UCSD-AML1 (cell line): Measurements from ENCODE around the gene SSTR5.

Source experiments
- DNase-seq: peaks from one replicate; lab custom pipeline; 2025; ENCODE audit not compliant: unreplicated experiment; lab: John Stamatoyannopoulos, UW

The SSTR5 gene

GRCh38 chr16:1102333-1102700 is 29.8 kb downstream of the SSTR5 start:
- no peak for DNase-seq

- peak; percentile 50 for DNase-seq
These were observed 30.5 kb downstream of the SSTR5 start for GRCh38 chr16:1102921-1103635.

DNA sequence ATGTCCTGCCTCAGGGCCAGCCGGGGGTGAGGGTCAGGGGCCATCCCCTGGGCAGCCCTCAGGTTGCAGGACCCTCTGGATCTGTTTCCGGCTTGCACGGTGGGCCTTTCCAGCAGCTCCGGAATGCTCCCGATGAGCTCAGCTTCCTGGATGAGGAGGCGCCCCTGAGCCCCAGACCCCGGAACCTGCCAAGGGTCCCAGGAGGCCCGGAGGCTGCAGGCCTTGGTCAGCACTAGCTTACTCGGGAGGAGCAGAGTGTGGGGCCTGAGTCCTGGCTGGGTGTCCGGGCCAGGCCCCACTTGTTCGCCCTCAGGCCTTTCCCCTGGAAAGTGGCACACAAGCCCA is 31.1 kb downstream of the SSTR5 start:
- no peak for DNase-seq

GRCh38 chr16:1105888-1106620 is 33.5 kb downstream of the SSTR5 start:
- peak; percentile 65 for DNase-seq

DNA sequence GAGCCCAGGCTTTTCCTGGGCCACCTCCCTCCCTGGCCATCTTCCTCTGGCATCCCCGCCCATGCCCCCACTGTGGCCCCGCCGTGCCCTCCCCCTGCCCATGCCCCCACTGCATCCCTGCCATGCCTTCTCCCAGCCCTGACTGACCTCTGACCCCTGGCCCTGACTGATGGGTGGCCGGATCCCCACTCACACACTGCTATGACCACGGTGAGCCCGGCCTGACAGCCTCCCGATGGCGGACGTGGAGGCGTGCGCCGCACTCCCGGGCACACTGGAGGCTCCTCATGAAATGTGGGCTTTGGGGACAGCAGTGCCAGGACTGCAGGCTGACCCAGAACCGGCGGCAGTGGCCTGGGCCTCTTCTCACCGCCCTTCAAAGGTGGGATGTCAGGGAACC is 34.1 kb downstream of the SSTR5 start:
- no peak for DNase-seq

- DNase-seq, result no peak
These were observed 34.6 kb downstream of the SSTR5 start for GRCh38 chr16:1107141-1107540.

GRCh38 chr16:1107731-1108130 is 35.2 kb downstream of the SSTR5 start:
- no peak for DNase-seq

DNA sequence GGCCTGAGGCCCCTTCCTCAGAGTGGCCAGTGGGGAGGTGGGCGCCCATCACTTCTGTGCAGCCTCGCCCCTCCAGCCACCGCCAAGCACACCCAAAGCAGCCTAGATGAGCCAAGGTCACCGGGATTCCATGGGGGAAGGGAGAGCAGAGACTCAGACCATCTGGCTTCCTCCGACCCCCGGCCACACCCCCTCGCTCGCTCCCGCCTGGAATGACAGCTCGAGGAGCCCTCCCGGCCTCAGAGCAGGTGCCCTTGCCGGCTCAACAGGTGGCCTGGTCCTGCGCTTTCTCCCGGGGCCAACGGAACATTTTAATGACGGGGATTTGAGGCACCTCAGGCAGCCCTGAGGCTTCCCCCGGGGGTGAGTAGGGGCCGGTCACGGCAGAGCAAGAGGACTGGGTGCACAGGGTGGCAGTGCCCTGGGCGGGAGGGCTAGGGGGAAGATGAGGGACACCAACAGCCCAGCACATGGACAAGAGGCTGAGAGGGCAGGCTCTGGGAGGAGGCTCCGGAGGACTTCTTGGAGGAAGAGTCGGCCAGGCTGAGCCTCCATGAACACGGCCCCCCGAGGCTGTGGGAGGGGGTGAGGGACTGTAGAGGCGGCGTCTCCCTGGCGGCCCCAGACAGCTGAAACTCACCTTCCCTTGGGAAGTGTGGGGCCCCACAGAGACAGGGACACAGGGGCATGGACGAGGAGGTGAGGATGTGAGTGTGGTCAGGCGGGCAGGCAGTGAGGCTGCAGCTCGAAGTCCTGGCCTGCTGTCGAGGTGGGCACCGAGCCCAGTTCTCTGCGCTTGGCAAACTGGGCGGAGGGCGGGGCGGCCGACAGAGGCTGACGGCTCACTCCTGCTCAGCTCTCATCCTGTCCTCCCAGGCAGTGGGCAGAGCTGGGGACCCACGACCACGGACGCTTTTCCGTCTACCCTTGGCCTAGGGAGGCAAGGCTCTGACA is 36.0 kb downstream of the SSTR5 start:
- DNase-seq, result no peak

DNA sequence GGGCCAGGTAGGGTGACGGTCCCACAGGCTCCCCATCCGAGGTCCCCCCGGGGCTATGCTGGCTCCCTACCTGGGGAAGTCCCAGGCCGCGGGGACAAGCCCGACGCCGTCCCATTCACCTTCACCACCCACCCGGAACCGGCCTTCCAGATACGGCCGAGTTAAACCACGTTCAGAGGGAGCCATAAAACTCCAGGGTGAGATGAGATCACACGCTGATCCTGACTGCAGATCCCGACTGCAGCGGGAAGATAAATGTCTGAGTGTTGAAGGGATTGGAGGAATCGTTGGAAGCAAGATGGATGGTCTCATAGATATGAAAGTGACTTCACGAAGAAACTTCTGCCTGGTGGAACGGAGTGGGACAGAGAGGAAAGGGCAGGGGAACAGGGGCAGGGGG is 37.1 kb downstream of the SSTR5 start:
- DNase-seq, result no peak

GRCh38 chr16:1112506-1113184 is 40.1 kb downstream of the SSTR5 start:
- DNase-seq, result no peak

DNA sequence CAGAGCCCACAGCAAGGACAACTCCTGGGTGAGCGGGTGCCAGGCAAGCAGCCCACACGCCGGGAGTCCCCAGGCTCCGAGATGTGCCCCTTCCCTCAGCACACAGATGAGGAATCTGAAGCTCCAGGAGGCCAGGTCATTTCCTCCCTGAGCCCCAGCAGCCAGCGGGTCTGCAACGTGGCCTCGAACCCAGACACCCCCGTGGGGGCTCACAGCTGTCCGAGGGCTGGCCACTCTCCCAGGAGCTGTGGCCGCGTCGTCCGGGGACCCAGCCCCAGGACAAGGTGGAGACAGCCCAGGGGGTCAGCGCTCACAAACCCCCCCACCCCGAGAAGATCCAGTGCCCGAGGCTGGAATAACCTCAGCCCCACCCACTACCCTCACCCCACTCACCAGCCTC is 40.9 kb downstream of the SSTR5 start:
- DNase-seq, result no peak

DNA sequence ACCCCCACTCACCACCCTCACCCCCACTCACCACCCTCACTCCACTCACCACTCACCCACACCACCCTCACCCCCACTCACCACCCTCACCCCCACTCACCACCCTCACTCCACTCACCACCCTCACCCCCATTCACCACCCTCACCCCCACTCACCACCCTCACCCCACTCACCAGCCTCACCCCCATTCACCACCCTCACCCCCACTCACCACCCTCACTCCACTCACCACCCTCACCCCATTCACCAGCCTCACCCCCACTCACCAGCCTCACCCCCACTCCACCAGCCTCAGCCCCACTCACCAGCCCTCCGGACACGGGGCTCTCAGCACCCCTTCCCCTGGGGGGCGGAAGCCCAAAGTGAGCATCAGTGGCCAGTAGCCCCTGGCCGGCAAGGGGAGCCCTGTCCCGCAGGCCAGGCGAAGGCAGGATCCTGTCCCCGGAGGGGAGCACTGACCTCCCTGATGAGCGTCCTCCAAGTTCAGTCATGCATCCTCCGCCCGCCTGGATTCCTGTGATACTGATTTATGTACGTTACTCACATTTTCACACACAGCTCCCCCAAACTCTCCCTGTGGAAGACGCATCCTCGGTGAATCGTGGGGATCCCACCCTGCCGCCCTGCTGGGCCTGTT is 41.5 kb downstream of the SSTR5 start:
- no peak for DNase-seq

- no peak for DNase-seq
These were observed 44.1 kb downstream of the SSTR5 start for GRCh38 chr16:1116693-1117077.

- no peak for DNase-seq
These were observed 44.8 kb downstream of the SSTR5 start for GRCh38 chr16:1117176-1117900.

DNA sequence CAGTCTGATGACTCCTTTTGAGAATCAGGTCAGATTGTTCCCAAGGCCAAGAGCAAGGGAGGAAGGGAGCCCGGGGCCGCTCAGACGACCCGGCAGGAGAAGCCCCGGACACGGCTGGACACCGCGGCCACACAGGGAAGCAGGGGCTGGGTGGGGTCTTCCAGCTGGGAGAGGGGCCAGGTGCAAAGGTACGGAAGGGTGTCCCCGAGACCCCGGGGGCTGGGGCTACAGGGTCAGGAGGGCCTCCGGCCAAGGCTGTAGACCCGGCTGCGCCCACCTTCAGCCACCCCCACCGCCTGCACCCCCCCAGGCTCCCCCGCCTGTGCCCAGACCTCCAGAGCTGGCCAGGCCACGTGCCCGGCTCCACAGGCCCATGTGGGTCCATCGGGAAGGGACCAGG is 45.4 kb downstream of the SSTR5 start:
- DNase-seq, result no peak

DNA sequence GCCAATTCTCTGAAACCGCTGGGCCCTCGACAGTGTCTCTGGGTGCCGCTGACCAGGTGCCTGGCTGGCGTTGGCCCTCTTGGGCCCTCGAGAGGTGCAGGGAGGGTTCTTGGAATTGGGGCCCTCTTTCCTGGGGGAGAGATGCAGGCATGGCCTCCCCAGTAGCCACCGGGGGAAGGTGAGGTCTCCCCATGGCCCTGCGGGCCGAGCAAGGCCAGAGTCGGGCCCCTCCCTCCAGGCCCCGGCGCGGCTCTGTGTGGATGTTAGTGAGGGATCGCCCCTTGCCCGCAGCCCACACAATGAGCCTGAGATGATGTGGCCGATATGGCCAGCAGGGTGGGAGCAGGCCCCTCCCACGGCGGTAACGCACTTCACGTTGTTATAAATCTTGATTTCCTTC is 46.6 kb downstream of the SSTR5 start:
- no peak for DNase-seq

DNA sequence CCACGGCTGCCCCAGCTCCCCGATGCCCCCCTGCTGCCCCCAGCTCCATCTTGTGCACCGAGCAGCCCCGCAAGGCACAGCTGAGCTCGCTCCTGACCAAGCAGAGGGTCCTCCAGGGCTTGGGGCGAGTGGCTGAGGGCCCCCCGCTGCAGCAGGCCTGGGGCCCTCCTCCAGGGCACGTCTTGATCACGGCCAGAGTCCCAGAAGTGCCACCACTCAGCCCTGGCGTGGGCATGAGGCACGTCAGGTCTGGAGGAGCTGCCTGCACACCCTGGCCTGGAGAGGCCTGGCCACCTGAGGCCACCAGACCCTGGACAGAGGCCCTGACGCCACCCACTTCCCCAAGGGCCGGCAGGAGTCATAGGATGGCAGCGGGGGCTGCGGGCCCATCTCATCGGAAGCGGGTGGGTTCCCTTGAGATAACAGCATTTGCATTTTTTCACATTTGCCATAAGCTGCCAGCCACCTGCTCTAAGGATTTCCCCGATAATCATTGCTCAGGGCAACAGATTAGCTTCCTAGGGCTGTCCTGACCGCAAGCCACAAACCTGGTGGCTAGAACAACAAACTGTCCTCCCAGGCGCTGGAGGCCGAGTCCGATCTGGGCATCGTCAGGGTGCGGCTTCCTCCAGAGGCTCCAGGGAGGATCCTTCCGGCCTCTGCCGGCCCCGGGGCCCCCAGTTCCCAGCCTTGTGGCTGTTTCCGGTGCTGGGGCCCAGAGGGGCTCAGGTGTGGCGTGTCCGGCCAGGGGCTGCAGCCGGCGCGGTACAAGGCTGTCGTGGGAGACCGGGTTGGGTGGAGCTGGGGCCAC is 47.4 kb downstream of the SSTR5 start:
- no peak for DNase-seq

GRCh38 chr16:1120577-1120941 is 48.0 kb downstream of the SSTR5 start:
- DNase-seq, result no peak

GRCh38 chr16:1121009-1121408 is 48.5 kb downstream of the SSTR5 start:
- no peak for DNase-seq
